Vagina (tissue), 2 donors: Measurements from ENCODE around the gene AKNAD1. TPM values are rescaled to one million over a fixed set of nuclear protein-coding genes. Genes with fewer than 3 reads are reported as not detected.

Experiments
- DNase-seq, 2 donors: peaks; one replicate each; pipeline ENCODE4 v3.0.0-alpha.2; 2017; ENCODE audit errors: extremely low spot score in 2 of 2
- H3K27ac ChIP-seq: fragments of 200-600 bp; sonication (generic); one replicate; pipeline ENCODE4 v1.5.1; 2019
- H3K27me3 ChIP-seq: fragments of 200-600 bp; sonication (generic); one replicate; pipeline ENCODE4 v1.5.1; 2019
- H3K36me3 ChIP-seq, 2 donors: fragments of 200-600 bp; sonication (generic); one replicate each; pipeline ENCODE4 v1.5.1; 2017 to 2019
- H3K4me1 ChIP-seq: fragments of 200-600 bp; sonication (generic); one replicate; pipeline ENCODE4 v1.5.1; 2019
- H3K4me3 ChIP-seq, 2 donors: fragments of 200-600 bp; sonication (generic); 1 replicate in 1 of 2; 2 replicates in 1 of 2; pipeline ENCODE4 v1.5.1; 2016 to 2019
- H3K9me3 ChIP-seq: fragments of 200-600 bp; sonication (generic); one replicate; pipeline ENCODE4 v1.5.1; 2019
- POLR2A ChIP-seq, 2 donors: fragments of 450-650 bp; IDR thresholded peaks; one replicate each; pipeline ENCODE4 v1.6.1; 2017; ENCODE audit warnings: antibody characterized with exemption in 2 of 2, mild to moderate bottlenecking in 2 of 2, moderate library complexity in 2 of 2
- POLR2AphosphoS5 ChIP-seq, 2 donors: sonication (generic); formaldehyde crosslinking; IDR thresholded peaks; one replicate each; pipeline ENCODE4 v1.9.0; 2017; ENCODE audit warnings: antibody characterized with exemption in 2 of 2, mild to moderate bottlenecking in 2 of 2, low read depth in 1 of 2; ENCODE audit not compliant: insufficient read depth in 1 of 2
- intact Hi-C: fragments of 100-400 bp; cut with DNase I; formaldehyde crosslinking; loops from one replicate; pipeline ENCODE4 v1.15.1; 2023
- total RNA-seq: library from RNA; depleted of rRNA; stranded (reverse); fragments of >200 nt; gene quantifications from one replicate; pipeline ENCODE4 v1.2.3, GENCODE V29; 2016
- TF ChIP-seq, protein P1 (sequence below), 3 experiments: fragments of 450-650 bp in 2 of 3; fragments of 200-600 bp in 1 of 3; sonication (generic) in 1 of 3; IDR thresholded peaks; one replicate each; pipeline ENCODE4 v1.5.1; 2017 to 2019; ENCODE audit warnings: antibody characterized with exemption in 3 of 3, mild to moderate bottlenecking in 2 of 3, moderate library complexity in 2 of 3

AKNAD1 gene
- total RNA-seq, 1 donor from 2014 or later: 3.9 TPM

DNA sequence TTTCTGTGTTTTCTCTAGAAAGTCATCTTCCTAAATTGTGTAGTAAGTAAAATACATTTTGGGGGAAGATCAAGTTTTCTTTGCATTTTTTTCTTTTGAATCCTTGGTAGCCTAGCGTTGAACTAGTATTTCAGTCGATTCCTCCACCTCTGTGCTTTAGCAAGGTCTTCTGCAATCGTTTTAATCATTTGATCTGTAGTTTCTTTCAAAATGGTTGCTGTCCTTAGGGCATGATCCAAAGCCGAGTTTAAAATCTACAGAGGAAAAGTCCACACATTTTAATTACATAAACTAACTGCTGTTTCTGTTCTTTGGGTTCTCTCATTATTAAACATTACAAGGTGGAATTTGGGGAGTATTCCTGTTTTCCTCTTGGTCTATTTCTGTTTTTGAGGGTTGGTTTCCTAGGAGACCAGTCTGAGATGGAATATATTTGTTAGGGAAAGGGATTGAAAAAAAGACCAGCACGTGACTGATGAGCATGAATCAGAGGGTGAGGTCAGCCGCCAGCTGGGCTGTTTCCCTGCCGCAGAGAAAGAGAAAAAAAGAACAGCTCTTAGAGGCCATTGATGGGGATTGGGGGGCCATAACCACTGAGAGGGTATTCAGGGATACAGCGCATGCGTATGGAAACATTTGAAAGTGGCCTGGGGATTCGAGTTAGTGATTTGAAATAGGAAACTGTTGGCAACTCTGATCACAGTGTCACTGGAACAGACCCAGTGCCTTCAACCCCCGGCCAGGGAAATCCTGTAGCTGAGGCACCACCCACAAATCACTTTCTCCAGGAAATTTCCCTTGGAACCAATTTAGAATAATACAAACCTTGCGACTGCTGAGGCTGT is 40.6 kb downstream of the AKNAD1 start:
- H3K4me1 ChIP-seq: peaks cover 48% of the 10 kb centered on the region
- no peaks in the 10 kb centered on the region for H3K27me3 ChIP-seq
- no peaks in the 10 kb centered on the region for H3K9me3 ChIP-seq
- TF ChIP-seq POLR2A (IDR thresholded peaks at IDR 0.05): no peak
- TF ChIP-seq, protein P1, sequence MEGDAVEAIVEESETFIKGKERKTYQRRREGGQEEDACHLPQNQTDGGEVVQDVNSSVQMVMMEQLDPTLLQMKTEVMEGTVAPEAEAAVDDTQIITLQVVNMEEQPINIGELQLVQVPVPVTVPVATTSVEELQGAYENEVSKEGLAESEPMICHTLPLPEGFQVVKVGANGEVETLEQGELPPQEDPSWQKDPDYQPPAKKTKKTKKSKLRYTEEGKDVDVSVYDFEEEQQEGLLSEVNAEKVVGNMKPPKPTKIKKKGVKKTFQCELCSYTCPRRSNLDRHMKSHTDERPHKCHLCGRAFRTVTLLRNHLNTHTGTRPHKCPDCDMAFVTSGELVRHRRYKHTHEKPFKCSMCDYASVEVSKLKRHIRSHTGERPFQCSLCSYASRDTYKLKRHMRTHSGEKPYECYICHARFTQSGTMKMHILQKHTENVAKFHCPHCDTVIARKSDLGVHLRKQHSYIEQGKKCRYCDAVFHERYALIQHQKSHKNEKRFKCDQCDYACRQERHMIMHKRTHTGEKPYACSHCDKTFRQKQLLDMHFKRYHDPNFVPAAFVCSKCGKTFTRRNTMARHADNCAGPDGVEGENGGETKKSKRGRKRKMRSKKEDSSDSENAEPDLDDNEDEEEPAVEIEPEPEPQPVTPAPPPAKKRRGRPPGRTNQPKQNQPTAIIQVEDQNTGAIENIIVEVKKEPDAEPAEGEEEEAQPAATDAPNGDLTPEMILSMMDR (IDR thresholded peaks at IDR 0.05): no peak
- TF ChIP-seq POLR2AphosphoS5 (IDR thresholded peaks at IDR 0.05; ENCODE audit: insufficient read depth in 1 of 2, low read depth in 1 of 2): peak in 1 of 2 donors; percentile 95
- no peak for DNase-seq
- H3K27ac ChIP-seq: peak overlapping the region; percentile 78
- H3K36me3 ChIP-seq: no peaks in the 10 kb centered on the region
- peak overlapping the region; percentile 12 to 23 for H3K4me3 ChIP-seq
- intact Hi-C loops: loop anchor here (5.0 kb wide), 1 partner anchor 124 kb away; the partner anchor contains the start of gene PRPF38B

DNA sequence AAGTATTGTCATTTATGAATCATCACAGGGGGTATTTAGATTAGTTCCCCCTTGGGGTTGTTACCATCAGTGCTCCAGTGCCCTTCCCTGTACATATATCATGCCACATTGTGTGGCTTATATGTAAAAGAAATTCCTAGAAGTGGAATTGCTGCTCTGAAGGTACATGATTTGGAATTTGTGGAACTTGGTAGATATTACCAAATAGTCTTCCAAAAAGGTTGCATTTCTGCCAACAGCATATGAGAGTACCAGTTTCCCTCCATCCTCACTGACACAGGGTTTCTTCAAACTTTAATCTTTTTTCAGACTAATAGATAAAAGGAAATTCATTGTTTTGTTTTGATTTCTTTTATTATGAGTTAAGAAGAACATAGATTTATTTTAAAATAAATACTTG is 41.3 kb downstream of the AKNAD1 start:
- H3K4me3 ChIP-seq: peak overlapping the region in 1 of 2 donors; percentile 23
- peaks cover 48% of the 10 kb centered on the region for H3K4me1 ChIP-seq
- peak overlapping the region; percentile 78 for H3K27ac ChIP-seq
- DNase-seq: no peak
- intact Hi-C loops: loop anchor here (5.0 kb wide), 1 partner anchor 123 kb away; the partner anchor contains the start of gene PRPF38B
- H3K9me3 ChIP-seq: no peaks in the 10 kb centered on the region
- H3K27me3 ChIP-seq: no peaks in the 10 kb centered on the region
- no peak for TF ChIP-seq POLR2A (IDR thresholded peaks at IDR 0.05)
- TF ChIP-seq POLR2AphosphoS5 (IDR thresholded peaks at IDR 0.05; ENCODE audit: insufficient read depth in 1 of 2, low read depth in 1 of 2): no peak
- TF ChIP-seq, protein P1 (IDR thresholded peaks at IDR 0.05): no peak
- no peaks in the 10 kb centered on the region for H3K36me3 ChIP-seq

DNA sequence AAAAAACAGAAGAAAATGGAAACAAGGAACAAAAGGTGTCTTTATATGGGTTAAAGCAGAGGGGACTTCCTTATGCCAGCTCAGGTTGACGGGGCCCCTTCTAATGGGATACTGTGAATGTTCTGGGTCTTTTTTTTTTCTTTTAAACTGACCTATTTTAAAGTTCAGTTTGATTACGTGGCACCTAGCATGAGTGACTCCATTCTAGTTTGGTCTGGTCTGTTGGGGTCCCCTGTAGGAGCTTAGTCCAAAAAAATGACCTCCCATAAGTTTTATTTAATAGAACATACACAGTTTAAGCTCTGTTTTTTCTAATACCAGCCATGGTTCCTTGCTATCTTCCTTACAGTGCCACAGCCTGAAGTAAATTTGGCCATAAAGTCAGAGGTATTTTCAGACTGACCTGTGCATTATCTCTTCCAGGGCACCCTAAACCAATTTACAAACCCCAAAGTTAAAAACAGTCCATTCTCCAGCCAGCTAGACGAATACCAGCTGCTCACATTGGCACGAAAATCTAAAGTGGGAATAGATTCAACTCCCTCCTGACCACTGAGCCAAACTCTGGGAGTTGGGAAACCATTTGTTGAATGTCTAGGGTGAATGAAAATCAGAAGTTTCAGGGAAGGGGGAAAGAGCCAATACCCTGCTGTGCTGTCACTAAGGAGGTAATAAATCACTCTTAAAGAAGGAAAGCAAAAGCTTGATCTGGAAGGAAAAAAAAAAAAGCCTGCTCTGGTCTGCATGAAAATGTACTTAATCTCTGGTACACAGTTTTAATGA is 42.4 kb downstream of the AKNAD1 start:
- no peak overlapping the region for H3K4me3 ChIP-seq
- intact Hi-C loops: loop anchor here (5.0 kb wide), 1 partner anchor 122 kb away; the partner anchor contains the start of gene PRPF38B
- H3K36me3 ChIP-seq: peaks cover 0 to 10% of the 10 kb centered on the region in 2 donors
- H3K27ac ChIP-seq: peak overlapping the region; percentile 78
- peaks cover 48% of the 10 kb centered on the region for H3K4me1 ChIP-seq
- TF ChIP-seq, protein P1 (IDR thresholded peaks at IDR 0.05): no peak
- TF ChIP-seq POLR2AphosphoS5 (IDR thresholded peaks at IDR 0.05; ENCODE audit: insufficient read depth in 1 of 2, low read depth in 1 of 2): peak in 1 of 2 donors; percentile 11
- DNase-seq: no peak
- no peaks in the 10 kb centered on the region for H3K27me3 ChIP-seq
- H3K9me3 ChIP-seq: no peaks in the 10 kb centered on the region

DNA sequence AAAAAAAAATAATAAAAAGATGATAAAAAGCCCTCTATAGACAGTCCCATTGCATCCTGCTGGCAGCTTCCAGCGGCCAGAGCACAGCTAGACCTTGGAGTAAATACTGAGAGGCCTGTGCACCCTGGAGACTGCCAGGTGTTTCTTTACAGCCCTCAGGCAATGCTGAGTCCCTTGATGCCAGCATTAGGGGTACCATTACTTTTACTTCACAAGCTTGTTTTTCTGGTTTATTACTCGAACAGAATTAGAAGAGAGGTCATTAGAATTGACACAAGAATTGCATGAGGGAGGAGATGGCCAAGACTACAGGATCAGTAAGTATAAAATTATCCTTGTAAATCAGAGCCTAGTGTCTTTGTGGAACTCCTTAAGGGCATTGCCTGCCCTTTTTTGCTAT is 43.6 kb downstream of the AKNAD1 start:
- TF ChIP-seq, protein P1 (IDR thresholded peaks at IDR 0.05): no peak
- no peak for TF ChIP-seq POLR2A (IDR thresholded peaks at IDR 0.05)
- no peak for TF ChIP-seq POLR2AphosphoS5 (IDR thresholded peaks at IDR 0.05; ENCODE audit: insufficient read depth in 1 of 2, low read depth in 1 of 2)
- H3K4me1 ChIP-seq: peaks cover 47% of the 10 kb centered on the region
- no peaks in the 10 kb centered on the region for H3K27me3 ChIP-seq
- intact Hi-C loops: no loop called here
- peak overlapping the region; percentile 46 for H3K27ac ChIP-seq
- no peaks in the 10 kb centered on the region for H3K9me3 ChIP-seq
- H3K36me3 ChIP-seq: peaks cover 0 to 18% of the 10 kb centered on the region in 2 donors
- DNase-seq: no peak
- no peak overlapping the region for H3K4me3 ChIP-seq
